ENCODE results near the gene MARCOL. TPM values are rescaled to one million over a fixed set of nuclear protein-coding genes. Genes with fewer than 3 reads are reported as not detected.

Gene MARCOL
- total RNA-seq, 1 experiment from 2014 or later: not detected

DNA sequence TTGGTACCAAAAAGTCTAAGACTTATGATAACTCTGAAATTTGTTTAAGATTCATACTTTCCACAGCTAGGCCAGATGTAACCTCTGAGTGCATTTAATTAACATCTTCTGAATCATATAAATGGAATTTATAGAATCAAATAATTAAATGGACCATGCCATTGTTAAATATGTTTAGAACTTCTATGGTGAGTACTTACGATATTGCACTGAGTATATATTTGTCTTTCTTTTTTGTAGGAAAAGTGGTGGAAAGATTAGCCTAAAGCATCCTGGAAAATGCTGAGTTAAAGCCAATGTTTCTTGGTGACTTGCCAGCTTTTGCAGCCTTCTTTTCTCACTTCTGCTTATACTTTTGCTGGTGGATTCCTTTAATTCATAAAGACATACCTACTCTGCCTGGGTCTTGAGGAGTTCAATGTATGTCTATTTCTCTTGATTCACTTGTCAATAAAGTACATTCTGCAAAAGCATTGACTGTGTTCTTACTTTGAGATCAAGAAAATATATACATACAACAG is 23.6 kb upstream of the MARCOL start:
- TF ChIP-seq SMAD4 (CRISPR knock-in tag; IDR thresholded peaks at IDR 0.05) (no peak), JAZF1 (CRISPR knock-in tag; IDR thresholded peaks at IDR 0.05) (no peak), EMX1 (CRISPR knock-in tag; IDR thresholded peaks at IDR 0.05) (no peak), HMGA2 (CRISPR knock-in tag; IDR thresholded peaks at IDR 0.05) (no peak), TEAD1 (CRISPR knock-in tag; IDR thresholded peaks at IDR 0.05) (no peak), MYBL2 (CRISPR knock-in tag; IDR thresholded peaks at IDR 0.05) (no peak)
- TF ChIP-seq, protein P1, sequence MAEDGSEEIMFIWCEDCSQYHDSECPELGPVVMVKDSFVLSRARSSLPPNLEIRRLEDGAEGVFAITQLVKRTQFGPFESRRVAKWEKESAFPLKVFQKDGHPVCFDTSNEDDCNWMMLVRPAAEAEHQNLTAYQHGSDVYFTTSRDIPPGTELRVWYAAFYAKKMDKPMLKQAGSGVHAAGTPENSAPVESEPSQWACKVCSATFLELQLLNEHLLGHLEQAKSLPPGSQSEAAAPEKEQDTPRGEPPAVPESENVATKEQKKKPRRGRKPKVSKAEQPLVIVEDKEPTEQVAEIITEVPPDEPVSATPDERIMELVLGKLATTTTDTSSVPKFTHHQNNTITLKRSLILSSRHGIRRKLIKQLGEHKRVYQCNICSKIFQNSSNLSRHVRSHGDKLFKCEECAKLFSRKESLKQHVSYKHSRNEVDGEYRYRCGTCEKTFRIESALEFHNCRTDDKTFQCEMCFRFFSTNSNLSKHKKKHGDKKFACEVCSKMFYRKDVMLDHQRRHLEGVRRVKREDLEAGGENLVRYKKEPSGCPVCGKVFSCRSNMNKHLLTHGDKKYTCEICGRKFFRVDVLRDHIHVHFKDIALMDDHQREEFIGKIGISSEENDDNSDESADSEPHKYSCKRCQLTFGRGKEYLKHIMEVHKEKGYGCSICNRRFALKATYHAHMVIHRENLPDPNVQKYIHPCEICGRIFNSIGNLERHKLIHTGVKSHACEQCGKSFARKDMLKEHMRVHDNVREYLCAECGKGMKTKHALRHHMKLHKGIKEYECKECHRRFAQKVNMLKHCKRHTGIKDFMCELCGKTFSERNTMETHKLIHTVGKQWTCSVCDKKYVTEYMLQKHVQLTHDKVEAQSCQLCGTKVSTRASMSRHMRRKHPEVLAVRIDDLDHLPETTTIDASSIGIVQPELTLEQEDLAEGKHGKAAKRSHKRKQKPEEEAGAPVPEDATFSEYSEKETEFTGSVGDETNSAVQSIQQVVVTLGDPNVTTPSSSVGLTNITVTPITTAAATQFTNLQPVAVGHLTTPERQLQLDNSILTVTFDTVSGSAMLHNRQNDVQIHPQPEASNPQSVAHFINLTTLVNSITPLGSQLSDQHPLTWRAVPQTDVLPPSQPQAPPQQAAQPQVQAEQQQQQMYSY (CRISPR knock-in tag; IDR thresholded peaks at IDR 0.05): no peak
- TF ChIP-seq, protein P2, sequence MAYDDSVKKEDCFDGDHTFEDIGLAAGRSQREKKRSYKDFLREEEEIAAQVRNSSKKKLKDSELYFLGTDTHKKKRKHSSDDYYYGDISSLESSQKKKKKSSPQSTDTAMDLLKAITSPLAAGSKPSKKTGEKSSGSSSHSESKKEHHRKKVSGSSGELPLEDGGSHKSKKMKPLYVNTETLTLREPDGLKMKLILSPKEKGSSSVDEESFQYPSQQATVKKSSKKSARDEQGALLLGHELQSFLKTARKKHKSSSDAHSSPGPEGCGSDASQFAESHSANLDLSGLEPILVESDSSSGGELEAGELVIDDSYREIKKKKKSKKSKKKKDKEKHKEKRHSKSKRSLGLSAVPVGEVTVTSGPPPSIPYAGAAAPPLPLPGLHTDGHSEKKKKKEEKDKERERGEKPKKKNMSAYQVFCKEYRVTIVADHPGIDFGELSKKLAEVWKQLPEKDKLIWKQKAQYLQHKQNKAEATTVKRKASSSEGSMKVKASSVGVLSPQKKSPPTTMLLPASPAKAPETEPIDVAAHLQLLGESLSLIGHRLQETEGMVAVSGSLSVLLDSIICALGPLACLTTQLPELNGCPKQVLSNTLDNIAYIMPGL (CRISPR knock-in tag; IDR thresholded peaks at IDR 0.05): no peak
- Mint-ChIP-seq H3K27me3 (ENCODE audit: low read depth) (no peaks in the 10 kb centered on the region), H3K4me1 (no peaks in the 10 kb centered on the region), H3K9me3 (peaks cover 4% of the 10 kb centered on the region; the same call in 1 of the 2 replicates), H3K27ac (no peak overlapping the region), H3K4me3 (no peak overlapping the region), H3K36me3 (no peaks in the 10 kb centered on the region)
- ATAC-seq: no peak
- POLR2A ChIA-PET: no interaction called here
- no peak for DNase-seq (ENCODE audit: low spot score)
- CTCF ChIA-PET: no interaction called here

DNA sequence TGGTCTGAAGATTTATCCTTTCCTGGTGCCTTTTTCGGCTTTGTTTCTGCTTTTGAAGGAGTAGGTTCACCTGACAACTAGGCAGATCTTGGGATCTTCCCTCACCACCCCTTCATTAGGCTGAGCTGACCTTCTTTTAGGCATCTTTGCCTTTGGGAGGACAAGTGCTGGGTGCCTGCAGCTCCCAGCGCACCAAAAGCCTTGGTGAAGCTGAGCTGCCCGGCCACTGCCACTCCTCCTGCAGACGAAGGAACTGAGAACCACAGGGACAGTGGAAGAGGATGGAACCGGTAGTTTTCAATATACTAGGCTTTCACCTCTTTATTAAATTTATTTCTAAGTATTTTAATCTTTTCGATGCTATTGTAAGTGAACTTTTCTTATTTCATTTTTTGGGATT is 16.8 kb upstream of the MARCOL start:
- TF ChIP-seq IRF2 (CRISPR knock-in tag; IDR thresholded peaks at IDR 0.05; ENCODE audit: borderline replicate concordance, low read depth) (no peak), ZNF317 (CRISPR knock-in tag; IDR thresholded peaks at IDR 0.05; ENCODE audit: borderline replicate concordance, low read depth) (no peak), FOXK1 (CRISPR knock-in tag; IDR thresholded peaks at IDR 0.05) (no peak), TEAD1 (CRISPR knock-in tag; IDR thresholded peaks at IDR 0.05) (no peak), RORB (CRISPR knock-in tag; IDR thresholded peaks at IDR 0.05) (no peak), ETV6 (CRISPR knock-in tag; IDR thresholded peaks at IDR 0.05) (no peak)
- TF ChIP-seq, protein P3, sequence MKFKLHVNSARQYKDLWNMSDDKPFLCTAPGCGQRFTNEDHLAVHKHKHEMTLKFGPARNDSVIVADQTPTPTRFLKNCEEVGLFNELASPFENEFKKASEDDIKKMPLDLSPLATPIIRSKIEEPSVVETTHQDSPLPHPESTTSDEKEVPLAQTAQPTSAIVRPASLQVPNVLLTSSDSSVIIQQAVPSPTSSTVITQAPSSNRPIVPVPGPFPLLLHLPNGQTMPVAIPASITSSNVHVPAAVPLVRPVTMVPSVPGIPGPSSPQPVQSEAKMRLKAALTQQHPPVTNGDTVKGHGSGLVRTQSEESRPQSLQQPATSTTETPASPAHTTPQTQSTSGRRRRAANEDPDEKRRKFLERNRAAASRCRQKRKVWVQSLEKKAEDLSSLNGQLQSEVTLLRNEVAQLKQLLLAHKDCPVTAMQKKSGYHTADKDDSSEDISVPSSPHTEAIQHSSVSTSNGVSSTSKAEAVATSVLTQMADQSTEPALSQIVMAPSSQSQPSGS (CRISPR knock-in tag; IDR thresholded peaks at IDR 0.05; ENCODE audit: borderline replicate concordance, low read depth): no peak
- TF ChIP-seq, protein P4, sequence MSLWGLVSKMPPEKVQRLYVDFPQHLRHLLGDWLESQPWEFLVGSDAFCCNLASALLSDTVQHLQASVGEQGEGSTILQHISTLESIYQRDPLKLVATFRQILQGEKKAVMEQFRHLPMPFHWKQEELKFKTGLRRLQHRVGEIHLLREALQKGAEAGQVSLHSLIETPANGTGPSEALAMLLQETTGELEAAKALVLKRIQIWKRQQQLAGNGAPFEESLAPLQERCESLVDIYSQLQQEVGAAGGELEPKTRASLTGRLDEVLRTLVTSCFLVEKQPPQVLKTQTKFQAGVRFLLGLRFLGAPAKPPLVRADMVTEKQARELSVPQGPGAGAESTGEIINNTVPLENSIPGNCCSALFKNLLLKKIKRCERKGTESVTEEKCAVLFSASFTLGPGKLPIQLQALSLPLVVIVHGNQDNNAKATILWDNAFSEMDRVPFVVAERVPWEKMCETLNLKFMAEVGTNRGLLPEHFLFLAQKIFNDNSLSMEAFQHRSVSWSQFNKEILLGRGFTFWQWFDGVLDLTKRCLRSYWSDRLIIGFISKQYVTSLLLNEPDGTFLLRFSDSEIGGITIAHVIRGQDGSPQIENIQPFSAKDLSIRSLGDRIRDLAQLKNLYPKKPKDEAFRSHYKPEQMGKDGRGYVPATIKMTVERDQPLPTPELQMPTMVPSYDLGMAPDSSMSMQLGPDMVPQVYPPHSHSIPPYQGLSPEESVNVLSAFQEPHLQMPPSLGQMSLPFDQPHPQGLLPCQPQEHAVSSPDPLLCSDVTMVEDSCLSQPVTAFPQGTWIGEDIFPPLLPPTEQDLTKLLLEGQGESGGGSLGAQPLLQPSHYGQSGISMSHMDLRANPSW (CRISPR knock-in tag; conservative IDR thresholded peaks at IDR 0.05; ENCODE audit: low read depth): no peak
- TF ChIP-seq, protein P5, sequence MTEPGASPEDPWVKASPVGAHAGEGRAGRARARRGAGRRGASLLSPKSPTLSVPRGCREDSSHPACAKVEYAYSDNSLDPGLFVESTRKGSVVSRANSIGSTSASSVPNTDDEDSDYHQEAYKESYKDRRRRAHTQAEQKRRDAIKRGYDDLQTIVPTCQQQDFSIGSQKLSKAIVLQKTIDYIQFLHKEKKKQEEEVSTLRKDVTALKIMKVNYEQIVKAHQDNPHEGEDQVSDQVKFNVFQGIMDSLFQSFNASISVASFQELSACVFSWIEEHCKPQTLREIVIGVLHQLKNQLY (CRISPR knock-in tag; IDR thresholded peaks at IDR 0.05): no peak
- TF ChIP-seq, protein P6, sequence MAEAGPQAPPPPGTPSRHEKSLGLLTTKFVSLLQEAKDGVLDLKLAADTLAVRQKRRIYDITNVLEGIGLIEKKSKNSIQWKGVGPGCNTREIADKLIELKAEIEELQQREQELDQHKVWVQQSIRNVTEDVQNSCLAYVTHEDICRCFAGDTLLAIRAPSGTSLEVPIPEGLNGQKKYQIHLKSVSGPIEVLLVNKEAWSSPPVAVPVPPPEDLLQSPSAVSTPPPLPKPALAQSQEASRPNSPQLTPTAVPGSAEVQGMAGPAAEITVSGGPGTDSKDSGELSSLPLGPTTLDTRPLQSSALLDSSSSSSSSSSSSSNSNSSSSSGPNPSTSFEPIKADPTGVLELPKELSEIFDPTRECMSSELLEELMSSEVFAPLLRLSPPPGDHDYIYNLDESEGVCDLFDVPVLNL (CRISPR knock-in tag; IDR thresholded peaks at IDR 0.05; ENCODE audit: borderline replicate concordance, low read depth): no peak
- TF ChIP-seq, protein P7, sequence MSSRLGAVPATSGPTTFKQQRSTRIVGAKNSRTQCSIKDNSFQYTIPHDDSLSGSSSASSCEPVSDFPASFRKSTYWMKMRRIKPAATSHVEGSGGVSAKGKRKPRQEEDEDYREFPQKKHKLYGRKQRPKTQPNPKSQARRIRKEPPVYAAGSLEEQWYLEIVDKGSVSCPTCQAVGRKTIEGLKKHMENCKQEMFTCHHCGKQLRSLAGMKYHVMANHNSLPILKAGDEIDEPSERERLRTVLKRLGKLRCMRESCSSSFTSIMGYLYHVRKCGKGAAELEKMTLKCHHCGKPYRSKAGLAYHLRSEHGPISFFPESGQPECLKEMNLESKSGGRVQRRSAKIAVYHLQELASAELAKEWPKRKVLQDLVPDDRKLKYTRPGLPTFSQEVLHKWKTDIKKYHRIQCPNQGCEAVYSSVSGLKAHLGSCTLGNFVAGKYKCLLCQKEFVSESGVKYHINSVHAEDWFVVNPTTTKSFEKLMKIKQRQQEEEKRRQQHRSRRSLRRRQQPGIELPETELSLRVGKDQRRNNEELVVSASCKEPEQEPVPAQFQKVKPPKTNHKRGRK (CRISPR knock-in tag; IDR thresholded peaks at IDR 0.05; ENCODE audit: borderline replicate concordance): no peak
- TF ChIP-seq, protein P8, sequence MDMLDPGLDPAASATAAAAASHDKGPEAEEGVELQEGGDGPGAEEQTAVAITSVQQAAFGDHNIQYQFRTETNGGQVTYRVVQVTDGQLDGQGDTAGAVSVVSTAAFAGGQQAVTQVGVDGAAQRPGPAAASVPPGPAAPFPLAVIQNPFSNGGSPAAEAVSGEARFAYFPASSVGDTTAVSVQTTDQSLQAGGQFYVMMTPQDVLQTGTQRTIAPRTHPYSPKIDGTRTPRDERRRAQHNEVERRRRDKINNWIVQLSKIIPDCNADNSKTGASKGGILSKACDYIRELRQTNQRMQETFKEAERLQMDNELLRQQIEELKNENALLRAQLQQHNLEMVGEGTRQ (CRISPR knock-in tag; IDR thresholded peaks at IDR 0.05): no peak
- TF ChIP-seq, protein P9, sequence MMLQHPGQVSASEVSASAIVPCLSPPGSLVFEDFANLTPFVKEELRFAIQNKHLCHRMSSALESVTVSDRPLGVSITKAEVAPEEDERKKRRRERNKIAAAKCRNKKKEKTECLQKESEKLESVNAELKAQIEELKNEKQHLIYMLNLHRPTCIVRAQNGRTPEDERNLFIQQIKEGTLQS (CRISPR knock-in tag; conservative IDR thresholded peaks at IDR 0.05): no peak
- no peaks in the 10 kb centered on the region for H3K27me3 Mint-ChIP-seq (ENCODE audit: low read depth)
- H3K27ac Mint-ChIP-seq: no peak overlapping the region; the same call in 1 of the 2 replicates
- ATAC-seq (peak; percentile 51), DNase-seq (ENCODE audit: low spot score) (no peak)
- H3K9me3 Mint-ChIP-seq: peaks cover 4% of the 10 kb centered on the region; the same call in 1 of the 2 replicates
- H3K36me3 Mint-ChIP-seq: no peaks in the 10 kb centered on the region
- ChIA-PET CTCF (no interaction called here), POLR2A (no interaction called here)
- H3K4me3 Mint-ChIP-seq: no peak overlapping the region
- no peaks in the 10 kb centered on the region for H3K4me1 Mint-ChIP-seq

All from WTC11 (cell line).